Activated CD8-positive, alpha-beta T cell treated with anti-CD3 and anti-CD28 coated beads for 36 hours (primary cell): ENCODE measurements around the gene OR5C1. TPM values are rescaled to one million over a fixed set of nuclear protein-coding genes. Genes with fewer than 3 reads are reported as not detected.
A peak's percentile ranks its signal among the peaks of the same experiment; 100 is the strongest.
"Not testable (repeated sequence)": the region's sequence is repeated elsewhere in the genome, so short reads cannot be mapped to it uniquely, and the experiment has no call there.

Source experiments
- ATAC-seq: fragments of 200-7000 bp; cut with Tn5 transposase; one replicate; pipeline ENCODE4 v1.10.0; 2021; ENCODE audit warnings: mild to moderate bottlenecking, moderate library complexity
- CTCF ChIA-PET: fragments of 350-600 bp; sonication (Branson Sonifier 250); formaldehyde crosslinking; loops from one replicate; lab custom pipeline; 2021; ENCODE audit warnings: antibody characterized with exemption; lab: Charles Lee
- POLR2A ChIA-PET: fragments of 350-600 bp; sonication (Branson Sonifier 250); formaldehyde crosslinking; loops from one replicate; lab custom pipeline; 2021; ENCODE audit warnings: antibody characterized with exemption; lab: Charles Lee
- DNase-seq: peaks from one replicate; pipeline ENCODE4 v3.0.0-alpha.2; 2020
- H3K27ac Mint-ChIP-seq: one replicate; pipeline ENCODE4 v1.8.0; 2021; ENCODE audit warnings: mild to moderate bottlenecking, mixed read lengths
- H3K27me3 Mint-ChIP-seq: one replicate; pipeline ENCODE4 v1.8.0; 2021; ENCODE audit warnings: mixed read lengths
- H3K36me3 Mint-ChIP-seq: one replicate; pipeline ENCODE4 v1.8.0; 2021; ENCODE audit warnings: low read depth, mixed read lengths
- H3K4me1 Mint-ChIP-seq: one replicate; pipeline ENCODE4 v1.8.0; 2021; ENCODE audit warnings: low read depth, mixed read lengths
- H3K4me3 Mint-ChIP-seq: one replicate; pipeline ENCODE4 v1.8.0; 2021; ENCODE audit warnings: mild to moderate bottlenecking, moderate library complexity, mixed read lengths
- H3K9me3 Mint-ChIP-seq: one replicate; pipeline ENCODE4 v1.8.0; 2021; ENCODE audit warnings: mixed read lengths
- CTCF ChIP-seq: fragments of 200-600 bp; IDR thresholded peaks from one replicate; pipeline ENCODE4 v1.8.0; 2022; ENCODE audit warnings: antibody characterized with exemption, mild to moderate bottlenecking
- intact Hi-C: fragments of 100-400 bp; cut with micrococcal nuclease; formaldehyde crosslinking; loops from one replicate; pipeline ENCODE4 v1.10.0; 2022
- total RNA-seq, 2 experiments: library from RNA; stranded (reverse); gene quantifications; one replicate each; pipeline ENCODE4 v1.2.3, GENCODE V29; 2021

Gene OR5C1
- total RNA-seq, 2 experiments from 2014 or later, result not detected

- H3K4me1 Mint-ChIP-seq, result peaks cover 15% of the 10 kb centered on the region
- H3K9me3 Mint-ChIP-seq, result no peaks in the 10 kb centered on the region
- ChIA-PET CTCF (no interaction called here), POLR2A (no interaction called here)
- DNase-seq (no peak), ATAC-seq (no peak)
- intact Hi-C loops, result no loop called here
- peak overlapping the region; percentile 29 for H3K27ac Mint-ChIP-seq
- H3K36me3 Mint-ChIP-seq, result no peaks in the 10 kb centered on the region
- no peaks in the 10 kb centered on the region for H3K27me3 Mint-ChIP-seq
- no peak overlapping the region for H3K4me3 Mint-ChIP-seq
- no peak for TF ChIP-seq CTCF
Measured at GRCh38 chr9:122832194-122832593, 43.5 kb downstream of the OR5C1 start.

- no peaks in the 10 kb centered on the region for H3K36me3 Mint-ChIP-seq
- peak overlapping the region; percentile 54 for H3K4me3 Mint-ChIP-seq
- TF ChIP-seq CTCF, result peak; percentile 25
- intact Hi-C loops, result no loop called here
- H3K4me1 Mint-ChIP-seq, result peaks cover 14% of the 10 kb centered on the region
- H3K9me3 Mint-ChIP-seq, result no peaks in the 10 kb centered on the region
- ATAC-seq (peak; percentile 79), DNase-seq (peak; percentile 45)
- ChIA-PET CTCF (interaction anchor here (0.7 to 2.2 kb wide), 11 partner anchors 9 to 160 kb away, joined by 3 to 12 read pairs (median 4); no protein-coding TSS in a partner anchor), POLR2A (interaction anchor here (0.8 to 1.5 kb wide), 6 partner anchors 9 to 52 kb away, joined by 3 to 8 read pairs (median 3); no protein-coding TSS in a partner anchor)
- peak overlapping the region; percentile 89 for H3K27ac Mint-ChIP-seq
- H3K27me3 Mint-ChIP-seq, result no peaks in the 10 kb centered on the region
Measured at GRCh38 chr9:122835313-122835731, 46.6 kb downstream of the OR5C1 start.

- intact Hi-C loops, result no loop called here
- H3K36me3 Mint-ChIP-seq, result no peaks in the 10 kb centered on the region
- H3K27me3 Mint-ChIP-seq, result no peaks in the 10 kb centered on the region
- TF ChIP-seq CTCF, result no peak
- POLR2A ChIA-PET, result no interaction called here
- no peak for DNase-seq
- H3K27ac Mint-ChIP-seq, result no peak overlapping the region
- no peak overlapping the region for H3K4me3 Mint-ChIP-seq
- H3K4me1 Mint-ChIP-seq, result peaks cover 12% of the 10 kb centered on the region
- H3K9me3 Mint-ChIP-seq, result no peaks in the 10 kb centered on the region
- no peak for ATAC-seq
- CTCF ChIA-PET, result interaction anchor here (0.7 kb wide), 1 partner anchor 154 kb away, joined by 3 read pairs; no protein-coding TSS in a partner anchor
Measured at GRCh38 chr9:122837266-122837850, 48.6 kb downstream of the OR5C1 start.

GRCh38 chr9:122838441-122838840 lies 49.7 kb downstream of the OR5C1 start:
- CTCF ChIA-PET, intact Hi-C loops, H3K36me3 Mint-ChIP-seq, H3K27me3 Mint-ChIP-seq, H3K9me3 Mint-ChIP-seq, DNase-seq, ATAC-seq, H3K27ac Mint-ChIP-seq, POLR2A ChIA-PET, H3K4me3 Mint-ChIP-seq: not testable (repeated sequence)
- H3K4me1 Mint-ChIP-seq, result peaks cover 12% of the 10 kb centered on the region

Other genes starting within 250 kb of the OR5C1 start
- gene OR1N2, start 235.8 kb upstream of the OR5C1 start, total RNA-seq, result not detected
- not detected for gene OR1L8, start 205.5 kb upstream of the OR5C1 start, total RNA-seq
- not detected for gene OR1Q1, start 174.2 kb upstream of the OR5C1 start, total RNA-seq
- gene OR1B1, start 131.3 kb upstream of the OR5C1 start, total RNA-seq, result not detected
- gene OR1L1, start 127.2 kb upstream of the OR5C1 start, total RNA-seq, result not detected
- not detected for gene OR1L3, start 113.8 kb upstream of the OR5C1 start, total RNA-seq
- gene OR1L4, start 64.9 kb upstream of the OR5C1 start, total RNA-seq, result not detected
- gene OR1L6, start 46.6 kb upstream of the OR5C1 start, total RNA-seq, result not detected
- gene OR1K1, start 11.2 kb downstream of the OR5C1 start, total RNA-seq, result not detected
- gene PDCL, start 39.7 kb downstream of the OR5C1 start, total RNA-seq, result 10 to 100 TPM; 16.1 to 16.5 TPM
- 10 to 100 TPM; 22.7 to 22.8 TPM for gene RC3H2, start 116.4 kb downstream of the OR5C1 start, total RNA-seq
- gene ZBTB6, start 124.4 kb downstream of the OR5C1 start, total RNA-seq, result 1 to 10 TPM; 9.7 to 9.8 TPM
- 1 to 10 TPM; 5.3 to 6.2 TPM for gene ZBTB26, start 142.6 kb downstream of the OR5C1 start, total RNA-seq
- 10 to 100 TPM; 19.8 to 22.0 TPM for gene RABGAP1, start 152.1 kb downstream of the OR5C1 start, total RNA-seq
- under 1 TPM in 1 of 2 experiments, not detected in 1; 0.45 TPM for gene GPR21, start 244.7 kb downstream of the OR5C1 start, total RNA-seq